DMS153 treated with DMSO at 0.1 percent for 48 hours (cell line): Measurements from ENCODE around the gene COL26A1.
"Not testable (repeated sequence)": the region's sequence is repeated elsewhere in the genome, so short reads cannot be mapped to it uniquely, and the experiment has no call there.

ENCODE experiments used
- DNase-seq: peaks from one replicate; lab custom pipeline; 2025; ENCODE audit not compliant: unreplicated experiment; lab: John Stamatoyannopoulos, UW

Gene COL26A1

GRCh38 chr7:101547916-101548661 is 185.4 kb downstream of the COL26A1 start:
- DNase-seq = no peak

- no peak for DNase-seq
Observed at GRCh38 chr7:101549734-101550133, 187.1 kb downstream of the COL26A1 start.

GRCh38 chr7:101550641-101551541 is 188.2 kb downstream of the COL26A1 start:
- no peak for DNase-seq

- no peak for DNase-seq
Observed at GRCh38 chr7:101553018-101553770, 190.5 kb downstream of the COL26A1 start.

- no peak for DNase-seq
Observed at GRCh38 chr7:101553771-101554445, 191.2 kb downstream of the COL26A1 start.

GRCh38 chr7:101554584-101555268 is 192.1 kb downstream of the COL26A1 start:
- DNase-seq = no peak

- DNase-seq = no peak
Observed at GRCh38 chr7:101555269-101555920, 192.7 kb downstream of the COL26A1 start.

GRCh38 chr7:101555921-101556275 is 193.2 kb downstream of the COL26A1 start:
- DNase-seq = no peak

- DNase-seq = no peak
Observed at GRCh38 chr7:101556453-101556968, 193.8 kb downstream of the COL26A1 start.

- DNase-seq = no peak
Observed at GRCh38 chr7:101557421-101557820, 194.7 kb downstream of the COL26A1 start.

GRCh38 chr7:101557978-101558741 is 195.5 kb downstream of the COL26A1 start:
- no peak for DNase-seq

GRCh38 chr7:101558742-101559325 is 196.2 kb downstream of the COL26A1 start:
- DNase-seq = no peak

GRCh38 chr7:101559586-101559985 is 196.9 kb downstream of the COL26A1 start:
- no peak for DNase-seq

GRCh38 chr7:101560021-101560420 is 197.3 kb downstream of the COL26A1 start:
- not testable (repeated sequence) for DNase-seq

GRCh38 chr7:101560856-101561255 is 198.2 kb downstream of the COL26A1 start:
- DNase-seq = no peak

- DNase-seq = not testable (repeated sequence)
Observed at GRCh38 chr7:101561293-101561692, 198.6 kb downstream of the COL26A1 start.

GRCh38 chr7:101562531-101563197 is 200.0 kb downstream of the COL26A1 start:
- DNase-seq = no peak
